ENCODE results near the gene SULT4A1. TPM values are rescaled to one million over a fixed set of nuclear protein-coding genes. Genes with fewer than 3 reads are reported as not detected.

The SULT4A1 gene
- total RNA-seq, 1 experiment from 2014 or later = not detected

GRCh38 chr22:43853328-43853931, 8.9 kb downstream of the SULT4A1 start:
- H3K9ac ChIP-seq (ENCODE audit: low read length) = no peak overlapping the region
- no peaks in the 10 kb centered on the region for H3K27me3 ChIP-seq (ENCODE audit: low read length)
- no peak overlapping the region for H3K4me2 ChIP-seq (ENCODE audit: low read depth, low read length, poor library complexity, severe bottlenecking)
- DNase-seq = peak; percentile 66
- H3K36me3 ChIP-seq (ENCODE audit: insufficient read depth, low read length) = no peaks in the 10 kb centered on the region
- H3K9me2 ChIP-seq (replicated peaks; ENCODE audit: insufficient read depth, low read length) = no peaks in the 10 kb centered on the region
- no peak overlapping the region for H3K27ac ChIP-seq (ENCODE audit: low read length)
- no peak overlapping the region for H3K4me3 ChIP-seq (ENCODE audit: low read length)
- H3K4me1 ChIP-seq (ENCODE audit: low read length) = no peaks in the 10 kb centered on the region
- H3K79me2 ChIP-seq (ENCODE audit: low read length) = no peaks in the 10 kb centered on the region
- no peaks in the 10 kb centered on the region for H3K9me3 ChIP-seq (ENCODE audit: low read length)
- no peaks in the 10 kb centered on the region for H4K20me1 ChIP-seq (ENCODE audit: insufficient read depth, low read depth, low read length)
- no peak overlapping the region for H2AFZ ChIP-seq (ENCODE audit: low read length)

GRCh38 chr22:43852573-43853327, 9.6 kb downstream of the SULT4A1 start:
- no peaks in the 10 kb centered on the region for H4K20me1 ChIP-seq (ENCODE audit: insufficient read depth, low read depth, low read length)
- H2AFZ ChIP-seq (ENCODE audit: low read length) = no peak overlapping the region
- H3K4me1 ChIP-seq (ENCODE audit: low read length) = no peaks in the 10 kb centered on the region
- H3K79me2 ChIP-seq (ENCODE audit: low read length) = no peaks in the 10 kb centered on the region
- H3K27me3 ChIP-seq (ENCODE audit: low read length) = no peaks in the 10 kb centered on the region
- H3K4me3 ChIP-seq (ENCODE audit: low read length) = no peak overlapping the region
- no peak for DNase-seq
- H3K4me2 ChIP-seq (ENCODE audit: low read depth, low read length, poor library complexity, severe bottlenecking) = no peak overlapping the region
- no peaks in the 10 kb centered on the region for H3K9me3 ChIP-seq (ENCODE audit: low read length)
- no peak overlapping the region for H3K9ac ChIP-seq (ENCODE audit: low read length)
- no peak overlapping the region for H3K27ac ChIP-seq (ENCODE audit: low read length)
- H3K36me3 ChIP-seq (ENCODE audit: insufficient read depth, low read length) = no peaks in the 10 kb centered on the region
- H3K9me2 ChIP-seq (replicated peaks; ENCODE audit: insufficient read depth, low read length) = no peaks in the 10 kb centered on the region

- no peak overlapping the region for H3K4me3 ChIP-seq (ENCODE audit: low read length)
- no peaks in the 10 kb centered on the region for H3K9me2 ChIP-seq (replicated peaks; ENCODE audit: insufficient read depth, low read length)
- H3K9ac ChIP-seq (ENCODE audit: low read length) = no peak overlapping the region
- H3K27ac ChIP-seq (ENCODE audit: low read length) = no peak overlapping the region
- H4K20me1 ChIP-seq (ENCODE audit: insufficient read depth, low read depth, low read length) = no peaks in the 10 kb centered on the region
- no peaks in the 10 kb centered on the region for H3K36me3 ChIP-seq (ENCODE audit: insufficient read depth, low read length)
- no peaks in the 10 kb centered on the region for H3K27me3 ChIP-seq (ENCODE audit: low read length)
- no peaks in the 10 kb centered on the region for H3K79me2 ChIP-seq (ENCODE audit: low read length)
- no peak for DNase-seq
- no peaks in the 10 kb centered on the region for H3K4me1 ChIP-seq (ENCODE audit: low read length)
- H3K9me3 ChIP-seq (ENCODE audit: low read length) = no peaks in the 10 kb centered on the region
- H2AFZ ChIP-seq (ENCODE audit: low read length) = no peak overlapping the region
- H3K4me2 ChIP-seq (ENCODE audit: low read depth, low read length, poor library complexity, severe bottlenecking) = no peak overlapping the region
These were observed 10.4 kb downstream of the SULT4A1 start for GRCh38 chr22:43851979-43852307.

GRCh38 chr22:43851058-43851978, 11.0 kb downstream of the SULT4A1 start:
- H3K4me2 ChIP-seq (ENCODE audit: low read depth, low read length, poor library complexity, severe bottlenecking) = no peak overlapping the region
- H3K4me1 ChIP-seq (ENCODE audit: low read length) = no peaks in the 10 kb centered on the region
- DNase-seq = no peak
- H3K9ac ChIP-seq (ENCODE audit: low read length) = no peak overlapping the region
- H2AFZ ChIP-seq (ENCODE audit: low read length) = no peak overlapping the region
- H3K27ac ChIP-seq (ENCODE audit: low read length) = no peak overlapping the region
- no peaks in the 10 kb centered on the region for H3K9me2 ChIP-seq (replicated peaks; ENCODE audit: insufficient read depth, low read length)
- no peaks in the 10 kb centered on the region for H3K27me3 ChIP-seq (ENCODE audit: low read length)
- H4K20me1 ChIP-seq (ENCODE audit: insufficient read depth, low read depth, low read length) = no peaks in the 10 kb centered on the region
- no peaks in the 10 kb centered on the region for H3K79me2 ChIP-seq (ENCODE audit: low read length)
- no peaks in the 10 kb centered on the region for H3K36me3 ChIP-seq (ENCODE audit: insufficient read depth, low read length)
- H3K9me3 ChIP-seq (ENCODE audit: low read length) = no peaks in the 10 kb centered on the region
- H3K4me3 ChIP-seq (ENCODE audit: low read length) = no peak overlapping the region

- Histone ChIP-seq H2AFZ (ENCODE audit: low read length) (no peak overlapping the region), H3K36me3 (ENCODE audit: insufficient read depth, low read length) (no peaks in the 10 kb centered on the region), H4K20me1 (ENCODE audit: insufficient read depth, low read depth, low read length) (no peaks in the 10 kb centered on the region), H3K4me1 (ENCODE audit: low read length) (no peaks in the 10 kb centered on the region), H3K27ac (ENCODE audit: low read length) (no peak overlapping the region), H3K9ac (ENCODE audit: low read length) (no peak overlapping the region), H3K79me2 (ENCODE audit: low read length) (no peaks in the 10 kb centered on the region), H3K4me3 (ENCODE audit: low read length) (no peak overlapping the region), H3K9me2 (replicated peaks; ENCODE audit: insufficient read depth, low read length) (no peaks in the 10 kb centered on the region), H3K27me3 (ENCODE audit: low read length) (no peaks in the 10 kb centered on the region), H3K9me3 (ENCODE audit: low read length) (no peaks in the 10 kb centered on the region), H3K4me2 (ENCODE audit: low read depth, low read length, poor library complexity, severe bottlenecking) (no peak overlapping the region)
- DNase-seq = no peak
These were observed 11.8 kb downstream of the SULT4A1 start for GRCh38 chr22:43850529-43850928.

GRCh38 chr22:43849731-43850130, 12.6 kb downstream of the SULT4A1 start:
- Histone ChIP-seq H3K4me3 (ENCODE audit: low read length) (no peak overlapping the region), H2AFZ (ENCODE audit: low read length) (no peak overlapping the region), H3K9me3 (ENCODE audit: low read length) (no peaks in the 10 kb centered on the region), H3K27ac (ENCODE audit: low read length) (no peak overlapping the region), H3K79me2 (ENCODE audit: low read length) (no peaks in the 10 kb centered on the region), H3K4me1 (ENCODE audit: low read length) (no peaks in the 10 kb centered on the region), H3K36me3 (ENCODE audit: insufficient read depth, low read length) (no peaks in the 10 kb centered on the region), H3K9me2 (replicated peaks; ENCODE audit: insufficient read depth, low read length) (no peaks in the 10 kb centered on the region), H3K9ac (ENCODE audit: low read length) (no peak overlapping the region), H4K20me1 (ENCODE audit: insufficient read depth, low read depth, low read length) (no peaks in the 10 kb centered on the region), H3K4me2 (ENCODE audit: low read depth, low read length, poor library complexity, severe bottlenecking) (no peak overlapping the region), H3K27me3 (ENCODE audit: low read length) (no peaks in the 10 kb centered on the region)
- no peak for DNase-seq

- Histone ChIP-seq H3K4me3 (ENCODE audit: low read length) (no peak overlapping the region), H3K4me1 (ENCODE audit: low read length) (no peaks in the 10 kb centered on the region), H3K9ac (ENCODE audit: low read length) (no peak overlapping the region), H3K9me3 (ENCODE audit: low read length) (no peaks in the 10 kb centered on the region), H3K9me2 (replicated peaks; ENCODE audit: insufficient read depth, low read length) (no peaks in the 10 kb centered on the region), H4K20me1 (ENCODE audit: insufficient read depth, low read depth, low read length) (no peaks in the 10 kb centered on the region; the same call in 1 of the 2 replicates), H3K27ac (ENCODE audit: low read length) (no peak overlapping the region), H3K4me2 (ENCODE audit: low read depth, low read length, poor library complexity, severe bottlenecking) (no peak overlapping the region), H2AFZ (ENCODE audit: low read length) (no peak overlapping the region), H3K79me2 (ENCODE audit: low read length) (no peaks in the 10 kb centered on the region), H3K27me3 (ENCODE audit: low read length) (no peaks in the 10 kb centered on the region), H3K36me3 (ENCODE audit: insufficient read depth, low read length) (no peaks in the 10 kb centered on the region)
- DNase-seq = peak; percentile 60
These were observed 13.7 kb downstream of the SULT4A1 start for GRCh38 chr22:43848366-43849171.
